ENCODE measurements around the gene PTPRD.

DNA sequence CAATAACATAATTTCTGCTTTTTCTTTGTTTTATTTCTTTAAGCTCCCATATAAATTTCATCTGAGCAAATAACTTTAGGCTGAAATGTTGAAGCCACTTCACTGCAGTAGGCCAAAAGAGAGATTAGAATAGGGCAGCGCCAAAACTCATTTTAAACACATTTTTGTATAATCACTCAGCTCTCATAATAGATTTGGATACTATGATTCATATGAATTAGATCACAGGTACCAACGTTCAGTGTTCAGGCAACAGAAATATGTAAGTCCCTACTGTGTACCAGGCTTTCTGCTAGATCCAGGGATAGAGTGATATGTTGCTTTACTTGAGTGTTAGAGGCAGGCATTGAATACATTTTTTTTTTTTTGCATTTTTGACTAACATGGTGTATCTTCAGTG is 370.5 kb downstream of the PTPRD start:
- TF ChIP-seq POLR2A (IDR thresholded peaks at IDR 0.05) = no peak
- TF ChIP-seq, protein P1, sequence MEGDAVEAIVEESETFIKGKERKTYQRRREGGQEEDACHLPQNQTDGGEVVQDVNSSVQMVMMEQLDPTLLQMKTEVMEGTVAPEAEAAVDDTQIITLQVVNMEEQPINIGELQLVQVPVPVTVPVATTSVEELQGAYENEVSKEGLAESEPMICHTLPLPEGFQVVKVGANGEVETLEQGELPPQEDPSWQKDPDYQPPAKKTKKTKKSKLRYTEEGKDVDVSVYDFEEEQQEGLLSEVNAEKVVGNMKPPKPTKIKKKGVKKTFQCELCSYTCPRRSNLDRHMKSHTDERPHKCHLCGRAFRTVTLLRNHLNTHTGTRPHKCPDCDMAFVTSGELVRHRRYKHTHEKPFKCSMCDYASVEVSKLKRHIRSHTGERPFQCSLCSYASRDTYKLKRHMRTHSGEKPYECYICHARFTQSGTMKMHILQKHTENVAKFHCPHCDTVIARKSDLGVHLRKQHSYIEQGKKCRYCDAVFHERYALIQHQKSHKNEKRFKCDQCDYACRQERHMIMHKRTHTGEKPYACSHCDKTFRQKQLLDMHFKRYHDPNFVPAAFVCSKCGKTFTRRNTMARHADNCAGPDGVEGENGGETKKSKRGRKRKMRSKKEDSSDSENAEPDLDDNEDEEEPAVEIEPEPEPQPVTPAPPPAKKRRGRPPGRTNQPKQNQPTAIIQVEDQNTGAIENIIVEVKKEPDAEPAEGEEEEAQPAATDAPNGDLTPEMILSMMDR (IDR thresholded peaks at IDR 0.05) = no peak
- no peak for TF ChIP-seq POLR2AphosphoS5 (IDR thresholded peaks at IDR 0.05)
